Midbrain (tissue), 1 donor: ENCODE results near the gene PLP1.
A peak's percentile ranks its signal among the peaks of the same experiment; 100 is the strongest.

Experiments
- DNase-seq: peaks from one replicate; lab custom pipeline; 2025; lab: John Stamatoyannopoulos, UW

PLP1 gene

GRCh38 chrX:103830848-103831247 lies 54.2 kb downstream of the PLP1 start:
- DNase-seq = no peak

- DNase-seq = no peak
Measured at GRCh38 chrX:103831342-103831802, 54.7 kb downstream of the PLP1 start.

DNA sequence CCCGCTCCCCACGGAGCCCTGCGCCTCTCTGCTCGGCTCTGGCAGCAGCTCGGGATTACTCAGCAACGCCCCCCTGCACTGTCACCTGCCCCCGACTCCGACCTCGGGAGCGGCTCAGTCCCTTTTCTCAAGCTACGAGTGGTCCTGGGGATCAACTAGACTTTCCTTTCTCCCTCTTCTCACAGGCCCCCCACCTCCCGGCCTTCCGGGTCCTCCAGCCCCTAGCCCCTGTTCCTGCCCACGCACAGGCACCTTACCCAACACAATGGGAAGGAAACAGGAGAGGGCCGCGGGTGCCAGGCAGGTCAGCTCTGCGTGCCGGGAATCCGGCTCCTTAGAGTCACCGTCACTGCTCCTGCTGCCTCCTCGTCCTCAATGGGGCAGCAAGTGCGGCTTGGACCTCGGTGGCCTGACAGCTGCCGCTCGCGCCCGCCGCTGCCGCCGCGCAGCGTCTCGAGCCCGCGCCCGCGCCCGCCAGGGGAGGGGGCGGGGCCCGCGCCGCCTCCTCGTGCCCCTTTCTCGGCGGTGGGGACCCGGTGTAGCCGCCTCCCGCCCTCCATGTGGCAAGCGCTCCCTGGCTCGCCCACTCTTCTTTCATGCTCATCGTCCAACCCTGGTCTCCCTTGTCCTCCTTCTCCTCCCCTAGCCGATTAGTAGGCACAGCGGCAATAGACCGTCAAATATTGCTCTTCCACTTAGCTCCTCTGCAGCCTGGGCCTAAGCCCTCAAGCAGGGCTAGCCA lies 55.3 kb downstream of the PLP1 start, which contains the start of gene RAB9B:
Gene RAB9B (minus strand): TSS at position 455 of the 742 bp plus-strand sequence. CDS start 6,473 bp downstream, outside the sequence.
- DNase-seq = peak; percentile 70

- no peak for DNase-seq
Measured at GRCh38 chrX:103839404-103839803, 62.8 kb downstream of the PLP1 start.
